CD4-positive, alpha-beta T cell treated with Interleukin-15 for 4 hours (primary cell): ENCODE data around the gene ZNF414.
"Not testable (repeated sequence)": the region's sequence is repeated elsewhere in the genome, so short reads cannot be mapped to it uniquely, and the experiment has no call there.

Experiments used
- DNase-seq: peaks from one replicate; pipeline ENCODE4 v3.0.0-alpha.2; 2020; ENCODE audit warnings: low spot score

The ZNF414 gene

GRCh38 chr19:8513687-8514504, at the start of gene ZNF414:
TSS of gene ZNF414 (minus strand) at chr19:8514167. CDS start at chr19:8514046, 121 bp downstream.
- DNase-seq: peak; percentile 97

- DNase-seq: no peak
Observed at GRCh38 chr19:8561075-8561764, 47.3 kb upstream of the ZNF414 start.

- no peak for DNase-seq
Observed at GRCh38 chr19:8558325-8558724, 44.4 kb upstream of the ZNF414 start.

- DNase-seq: no peak
Observed at GRCh38 chr19:8557642-8558238, 43.8 kb upstream of the ZNF414 start.

GRCh38 chr19:8553729-8554128, 39.8 kb upstream of the ZNF414 start:
- not testable (repeated sequence) for DNase-seq

- no peak for DNase-seq
Observed at GRCh38 chr19:8552810-8553209, 38.8 kb upstream of the ZNF414 start.

- no peak for DNase-seq
Observed at GRCh38 chr19:8550070-8550469, 36.1 kb upstream of the ZNF414 start.

- no peak for DNase-seq
Observed at GRCh38 chr19:8545743-8546142, 31.8 kb upstream of the ZNF414 start.

- DNase-seq: no peak
Observed at GRCh38 chr19:8544168-8544567, 30.2 kb upstream of the ZNF414 start.

GRCh38 chr19:8539621-8540149, 25.7 kb upstream of the ZNF414 start:
- no peak for DNase-seq

GRCh38 chr19:8537099-8537498, 23.1 kb upstream of the ZNF414 start:
- DNase-seq: no peak

GRCh38 chr19:8536282-8536681, 22.3 kb upstream of the ZNF414 start:
- no peak for DNase-seq

- DNase-seq: no peak
Observed at GRCh38 chr19:8532225-8532624, 18.3 kb upstream of the ZNF414 start.

GRCh38 chr19:8531470-8531869, 17.5 kb upstream of the ZNF414 start:
- no peak for DNase-seq

- DNase-seq: no peak
Observed at GRCh38 chr19:8530061-8530679, 16.2 kb upstream of the ZNF414 start.

GRCh38 chr19:8529369-8530006, 15.5 kb upstream of the ZNF414 start:
- no peak for DNase-seq

- no peak for DNase-seq
Observed at GRCh38 chr19:8528500-8528899, 14.5 kb upstream of the ZNF414 start.

GRCh38 chr19:8526345-8527091, 12.6 kb upstream of the ZNF414 start:
- DNase-seq: no peak

- no peak for DNase-seq
Observed at GRCh38 chr19:8525401-8525684, 11.4 kb upstream of the ZNF414 start.

- no peak for DNase-seq
Observed at GRCh38 chr19:8519388-8519787, 5.4 kb upstream of the ZNF414 start.

GRCh38 chr19:8518536-8518935, 4.6 kb upstream of the ZNF414 start:
- DNase-seq: no peak
